GM06990 (cell line): ENCODE measurements around the gene AGRP.

ENCODE experiments used
- DNase-seq: peaks from one replicate; pipeline ENCODE4 v3.0.0-alpha.2; 2011; ENCODE audit not compliant: insufficient read length; ENCODE audit errors: extremely low read depth
- H3K27me3 ChIP-seq: replicated peaks from 2 replicates; pipeline ENCODE4 v1.6.0; 2011; ENCODE audit warnings: low read length; ENCODE audit not compliant: control insufficient read depth, insufficient read depth
- H3K36me3 ChIP-seq: 2 replicates; pipeline ENCODE4 v1.5.1; 2011; ENCODE audit warnings: low read length; ENCODE audit not compliant: control insufficient read depth, insufficient read depth
- H3K4me3 ChIP-seq: replicated peaks from 2 replicates; pipeline ENCODE4 v1.5.1; 2011; ENCODE audit warnings: low read depth, mild to moderate bottlenecking, control low read depth, low read length
- TF ChIP-seq, protein P1 (sequence below): IDR thresholded peaks from 2 replicates; pipeline ENCODE4 v1.5.1; 2011; ENCODE audit warnings: low read length, control low read depth, mild to moderate bottlenecking, inconsistent platforms; ENCODE audit not compliant: insufficient read depth, poor library complexity, severe bottlenecking

Gene AGRP

DNA sequence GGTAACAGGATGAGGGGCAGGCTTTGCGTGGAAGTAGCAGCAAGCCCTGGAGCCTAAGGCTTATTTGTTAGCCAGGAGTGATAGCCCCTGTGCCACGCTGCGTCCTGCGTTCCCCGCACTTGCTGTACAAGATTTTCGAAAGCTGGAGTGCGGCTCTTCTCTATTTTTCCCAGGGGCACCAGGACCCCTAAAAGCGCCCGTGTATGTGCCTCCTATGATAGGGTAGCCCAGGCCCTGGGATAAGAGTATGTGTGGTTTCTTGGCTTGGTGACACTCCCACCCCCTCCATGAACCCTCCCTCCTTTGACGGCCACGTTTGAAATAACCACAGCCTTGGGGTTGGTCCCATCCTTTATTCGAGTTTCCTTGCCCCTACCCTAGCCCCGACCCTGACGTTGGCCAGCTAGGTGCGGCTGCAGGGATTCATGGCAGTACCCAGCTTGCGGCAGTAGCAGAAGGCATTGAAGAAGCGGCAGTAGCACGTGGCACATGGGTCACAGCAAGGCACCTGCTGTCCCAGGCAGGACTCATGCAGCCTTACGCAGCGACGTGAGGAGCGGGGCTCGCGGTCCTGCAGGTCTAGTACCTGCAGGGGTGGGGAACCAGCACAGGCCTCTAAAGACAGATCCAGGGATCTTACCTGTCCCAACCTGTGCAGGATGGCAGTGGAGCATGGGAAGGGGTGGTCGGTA, 968 bp downstream of the AGRP start:
- peak overlapping the region; percentile 71 for H3K4me3 ChIP-seq
- TF ChIP-seq, protein P1, sequence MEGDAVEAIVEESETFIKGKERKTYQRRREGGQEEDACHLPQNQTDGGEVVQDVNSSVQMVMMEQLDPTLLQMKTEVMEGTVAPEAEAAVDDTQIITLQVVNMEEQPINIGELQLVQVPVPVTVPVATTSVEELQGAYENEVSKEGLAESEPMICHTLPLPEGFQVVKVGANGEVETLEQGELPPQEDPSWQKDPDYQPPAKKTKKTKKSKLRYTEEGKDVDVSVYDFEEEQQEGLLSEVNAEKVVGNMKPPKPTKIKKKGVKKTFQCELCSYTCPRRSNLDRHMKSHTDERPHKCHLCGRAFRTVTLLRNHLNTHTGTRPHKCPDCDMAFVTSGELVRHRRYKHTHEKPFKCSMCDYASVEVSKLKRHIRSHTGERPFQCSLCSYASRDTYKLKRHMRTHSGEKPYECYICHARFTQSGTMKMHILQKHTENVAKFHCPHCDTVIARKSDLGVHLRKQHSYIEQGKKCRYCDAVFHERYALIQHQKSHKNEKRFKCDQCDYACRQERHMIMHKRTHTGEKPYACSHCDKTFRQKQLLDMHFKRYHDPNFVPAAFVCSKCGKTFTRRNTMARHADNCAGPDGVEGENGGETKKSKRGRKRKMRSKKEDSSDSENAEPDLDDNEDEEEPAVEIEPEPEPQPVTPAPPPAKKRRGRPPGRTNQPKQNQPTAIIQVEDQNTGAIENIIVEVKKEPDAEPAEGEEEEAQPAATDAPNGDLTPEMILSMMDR, result no peak
- peaks cover 10% of the 10 kb centered on the region for H3K36me3 ChIP-seq
- no peaks in the 10 kb centered on the region for H3K27me3 ChIP-seq
- no peak for DNase-seq

- Histone ChIP-seq H3K27me3 (no peaks in the 10 kb centered on the region), H3K4me3 (peak overlapping the region; percentile 71), H3K36me3 (peaks cover 9% of the 10 kb centered on the region)
- TF ChIP-seq, protein P1, result no peak
- DNase-seq, result no peak
Measured at GRCh38 chr16:67481561-67482232, 1.6 kb downstream of the AGRP start.

DNA sequence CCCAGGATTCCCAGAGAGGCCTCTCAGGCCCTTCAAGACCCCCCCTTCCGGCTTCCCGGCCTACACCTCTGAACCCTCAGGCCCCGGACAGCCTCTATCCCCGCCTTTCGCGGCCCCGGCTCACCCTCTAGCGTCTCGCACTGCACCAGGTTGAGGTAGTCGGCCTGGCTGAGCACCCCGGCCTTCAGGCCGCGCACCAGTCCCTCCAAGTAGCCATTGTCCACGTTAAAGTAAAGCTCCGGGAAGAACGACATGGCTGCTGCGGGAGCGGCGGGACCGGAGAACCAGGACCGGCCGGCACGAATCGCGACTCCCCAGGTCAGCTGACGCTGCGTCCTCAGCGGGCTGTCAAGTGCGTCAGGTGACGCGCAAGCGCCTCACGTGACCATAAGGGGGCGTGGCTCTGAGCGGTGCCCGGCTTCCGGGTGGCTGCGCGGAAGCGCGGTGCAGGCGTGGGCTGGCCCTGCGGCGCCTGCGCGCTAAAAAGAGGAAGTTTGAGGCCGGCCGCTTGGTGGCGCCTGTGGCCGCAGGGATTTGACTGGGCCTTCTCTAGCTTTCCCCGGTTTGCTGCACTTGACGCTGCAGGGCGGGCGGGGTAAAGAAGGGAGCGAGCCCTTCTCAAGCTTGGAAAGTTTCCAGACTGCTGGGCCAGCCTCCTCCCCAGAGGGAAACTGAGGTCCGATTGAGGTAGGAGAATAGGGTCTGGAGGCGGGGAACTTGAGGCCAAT, 2.4 kb downstream of the AGRP start, which contains the start of gene ATP6V0D1:
Gene ATP6V0D1 (minus strand): TSS at position 325 of the 728 bp plus-strand sequence. CDS start 71 bp downstream, at position 254.
- TF ChIP-seq, protein P1, result peak; percentile 86
- Histone ChIP-seq H3K36me3 (peaks cover 8% of the 10 kb centered on the region), H3K27me3 (no peaks in the 10 kb centered on the region), H3K4me3 (peak within 1 kb of the TSS; percentile 98)
- DNase-seq, result peak; percentile 99

GRCh38 chr16:67477960-67478554, 5.3 kb downstream of the AGRP start:
- H3K4me3 ChIP-seq, result no peak overlapping the region
- TF ChIP-seq, protein P1, result no peak
- H3K27me3 ChIP-seq, result no peaks in the 10 kb centered on the region
- H3K36me3 ChIP-seq, result peaks cover 7% of the 10 kb centered on the region
- no peak for DNase-seq

DNA sequence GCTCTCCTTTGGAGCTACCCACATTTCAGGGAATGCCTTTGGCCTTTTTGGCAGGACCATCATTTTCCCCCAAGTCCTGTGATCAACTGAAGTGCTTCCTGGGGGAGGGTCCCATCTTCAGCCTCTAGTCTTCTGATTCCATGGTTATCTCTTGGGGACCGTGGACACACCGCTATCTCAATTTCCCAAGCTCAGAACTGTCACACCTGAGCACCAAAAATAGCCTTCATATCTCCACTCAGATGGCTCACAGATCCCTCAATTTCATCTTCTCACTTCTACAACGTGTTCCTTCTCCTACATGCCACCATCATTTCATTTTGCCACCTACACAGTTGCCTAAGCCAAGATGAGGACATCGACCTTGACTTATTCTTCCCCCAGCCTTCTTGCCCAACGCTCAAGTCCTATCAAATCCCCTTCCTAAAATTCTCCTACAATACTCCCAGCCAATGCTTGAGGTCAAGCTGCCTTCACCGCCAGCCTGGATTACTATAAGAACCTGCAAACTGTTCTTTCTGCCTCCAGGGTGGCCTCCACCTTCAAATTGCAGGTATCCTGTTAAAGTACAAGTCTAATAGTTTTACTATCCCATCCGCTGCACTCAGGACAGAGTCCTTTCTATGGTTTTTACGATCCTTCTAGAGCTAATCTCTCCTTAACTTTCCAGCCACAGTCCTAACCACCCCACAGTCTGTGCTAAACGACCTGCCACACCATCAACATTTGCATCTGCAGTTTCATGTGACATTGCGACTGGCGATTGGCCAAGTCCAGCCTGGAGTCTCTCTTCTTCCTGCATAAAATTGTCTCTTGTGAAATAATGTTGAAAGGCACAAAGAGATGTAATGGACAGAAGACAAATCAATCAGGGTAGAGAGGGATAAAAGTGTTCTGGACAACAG, 8.5 kb downstream of the AGRP start:
- TF ChIP-seq, protein P1, result no peak
- no peak for DNase-seq
- no peaks in the 10 kb centered on the region for H3K27me3 ChIP-seq
- no peak overlapping the region for H3K4me3 ChIP-seq
- peaks cover 7% of the 10 kb centered on the region for H3K36me3 ChIP-seq
